GM20000 (cell line): ENCODE results near the gene DIAPH3.

Source experiments
- DNase-seq: peaks from one replicate; pipeline ENCODE4 v3.0.0; 2012; ENCODE audit warnings: low spot score
- TF ChIP-seq, protein P1 (sequence below): IDR thresholded peaks from 2 replicates; pipeline ENCODE4 v1.5.1; 2012; ENCODE audit warnings: mild to moderate bottlenecking, control low read depth; ENCODE audit errors: extremely low read depth, missing control alignments

DIAPH3 gene

DNA sequence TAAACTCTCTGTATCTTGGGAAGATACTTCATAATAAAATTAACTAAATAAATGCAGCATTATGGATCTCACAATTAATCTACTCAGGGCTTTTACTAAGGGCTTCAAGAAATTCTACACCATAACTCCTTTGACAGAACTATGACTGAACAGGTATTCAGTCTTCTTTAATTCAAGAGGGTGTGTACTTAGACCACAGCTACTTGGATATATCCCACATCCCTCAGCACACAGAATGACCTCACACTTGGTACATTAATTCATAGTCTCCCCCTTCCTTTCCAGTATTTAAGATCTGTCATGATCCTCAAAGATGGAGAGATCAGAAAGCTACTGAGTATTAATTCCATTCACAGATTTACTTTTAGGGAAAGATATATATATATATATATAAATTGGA lies 11.6 kb downstream of the DIAPH3 start:
- TF ChIP-seq, protein P1, sequence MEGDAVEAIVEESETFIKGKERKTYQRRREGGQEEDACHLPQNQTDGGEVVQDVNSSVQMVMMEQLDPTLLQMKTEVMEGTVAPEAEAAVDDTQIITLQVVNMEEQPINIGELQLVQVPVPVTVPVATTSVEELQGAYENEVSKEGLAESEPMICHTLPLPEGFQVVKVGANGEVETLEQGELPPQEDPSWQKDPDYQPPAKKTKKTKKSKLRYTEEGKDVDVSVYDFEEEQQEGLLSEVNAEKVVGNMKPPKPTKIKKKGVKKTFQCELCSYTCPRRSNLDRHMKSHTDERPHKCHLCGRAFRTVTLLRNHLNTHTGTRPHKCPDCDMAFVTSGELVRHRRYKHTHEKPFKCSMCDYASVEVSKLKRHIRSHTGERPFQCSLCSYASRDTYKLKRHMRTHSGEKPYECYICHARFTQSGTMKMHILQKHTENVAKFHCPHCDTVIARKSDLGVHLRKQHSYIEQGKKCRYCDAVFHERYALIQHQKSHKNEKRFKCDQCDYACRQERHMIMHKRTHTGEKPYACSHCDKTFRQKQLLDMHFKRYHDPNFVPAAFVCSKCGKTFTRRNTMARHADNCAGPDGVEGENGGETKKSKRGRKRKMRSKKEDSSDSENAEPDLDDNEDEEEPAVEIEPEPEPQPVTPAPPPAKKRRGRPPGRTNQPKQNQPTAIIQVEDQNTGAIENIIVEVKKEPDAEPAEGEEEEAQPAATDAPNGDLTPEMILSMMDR, result no peak
- no peak for DNase-seq

DNA sequence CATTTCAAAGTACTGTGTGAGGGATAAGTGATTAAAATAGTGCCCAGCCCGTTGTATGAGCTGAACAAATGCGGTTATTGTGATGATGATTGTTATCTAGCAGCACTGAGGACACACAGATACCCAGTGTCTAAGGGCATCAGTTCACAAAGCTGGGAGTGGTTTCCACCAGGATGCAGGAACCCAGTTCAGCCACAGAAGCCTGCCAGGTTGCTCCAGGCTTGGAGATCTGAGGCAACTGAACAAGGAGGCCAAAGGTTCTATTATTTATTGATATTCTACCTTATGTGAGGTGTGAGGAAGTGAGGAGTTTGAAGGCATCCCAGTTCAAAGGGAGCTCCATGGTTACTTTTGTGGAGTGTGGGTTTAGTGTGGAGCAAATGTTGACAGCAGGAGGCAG lies 13.2 kb downstream of the DIAPH3 start:
- TF ChIP-seq, protein P1, result no peak
- no peak for DNase-seq

DNA sequence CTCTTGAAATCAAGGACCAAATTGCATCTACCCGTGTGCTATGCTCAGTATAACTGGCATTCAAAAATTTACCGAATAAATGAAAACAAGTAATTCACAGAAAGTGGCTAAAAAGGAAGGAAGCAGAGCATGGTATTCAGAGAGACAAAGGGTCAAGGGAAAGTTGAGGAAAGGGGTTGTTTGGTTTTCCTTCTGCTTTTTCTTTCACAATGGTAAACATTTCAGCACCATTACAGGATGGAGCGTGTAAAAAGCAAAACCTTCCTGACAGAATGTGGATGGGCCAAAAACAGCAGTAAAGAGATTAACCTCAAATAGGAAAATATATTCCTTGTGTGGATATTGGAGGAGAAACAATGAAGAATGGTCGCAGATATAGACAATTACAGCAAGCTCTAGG lies 14.8 kb downstream of the DIAPH3 start:
- TF ChIP-seq, protein P1, result no peak
- DNase-seq, result no peak

DNA sequence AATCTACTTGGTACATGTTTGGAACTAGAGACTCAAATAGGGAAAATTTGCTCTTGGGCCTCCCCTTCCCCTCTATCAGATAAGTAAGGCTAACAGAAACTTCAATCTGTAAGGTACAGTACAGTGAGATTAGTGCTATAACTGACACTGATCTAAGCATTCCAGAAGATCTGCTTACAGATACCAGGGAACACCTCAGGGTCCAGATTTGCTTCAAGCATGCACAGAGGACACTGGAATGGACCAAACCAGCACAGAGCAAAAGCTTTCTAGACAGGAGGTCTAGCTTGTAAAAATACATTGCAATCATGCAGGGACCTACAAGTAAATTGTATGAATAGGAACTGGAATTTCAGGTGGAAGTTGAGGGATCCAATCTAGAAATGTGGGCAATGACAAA lies 16.4 kb downstream of the DIAPH3 start:
- TF ChIP-seq, protein P1, result no peak

DNA sequence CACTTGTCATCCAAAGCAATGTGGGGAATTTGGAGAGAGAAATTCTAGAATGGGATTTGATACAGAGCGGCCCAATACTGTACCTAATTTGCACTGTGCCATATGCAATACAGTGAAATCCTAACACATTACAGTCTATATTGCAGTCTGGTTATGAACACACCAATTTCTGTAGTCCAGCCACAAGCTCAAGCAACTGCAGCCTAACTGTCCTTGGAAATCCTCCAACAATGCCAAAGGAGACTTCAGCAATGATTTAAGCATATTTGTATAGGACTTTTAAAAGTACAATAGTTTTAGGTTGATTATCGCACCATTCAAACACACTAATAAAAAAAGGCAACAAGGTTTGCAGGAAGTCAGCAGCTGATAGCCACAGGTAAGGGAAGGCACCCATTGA lies 17.3 kb downstream of the DIAPH3 start:
- DNase-seq, result no peak

More for the DNA sequence above, 16.4 kb downstream of the DIAPH3 start:
- no peak for DNase-seq

DNA sequence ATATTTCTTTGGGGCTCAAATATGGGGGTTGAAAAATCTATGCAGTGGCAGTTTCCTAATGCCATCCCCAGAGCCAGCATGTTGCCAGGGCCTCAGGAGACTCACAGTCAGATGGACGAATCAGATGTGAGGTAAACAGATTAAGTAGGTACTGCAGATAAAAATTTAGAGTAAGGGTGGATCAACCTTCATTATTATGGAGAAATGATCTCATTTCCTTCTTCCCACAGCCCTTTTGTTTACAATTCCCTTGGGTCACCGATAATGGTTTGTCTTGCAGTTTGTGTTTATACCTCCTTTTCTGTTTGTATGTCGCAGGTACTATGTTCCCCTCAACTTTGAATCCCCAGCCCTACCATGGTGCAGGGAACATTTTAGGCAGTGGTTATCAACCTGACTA lies 20.0 kb downstream of the DIAPH3 start:
- TF ChIP-seq, protein P1, result no peak
- no peak for DNase-seq

More for the DNA sequence above, 17.3 kb downstream of the DIAPH3 start:
- TF ChIP-seq, protein P1, result no peak

DNA sequence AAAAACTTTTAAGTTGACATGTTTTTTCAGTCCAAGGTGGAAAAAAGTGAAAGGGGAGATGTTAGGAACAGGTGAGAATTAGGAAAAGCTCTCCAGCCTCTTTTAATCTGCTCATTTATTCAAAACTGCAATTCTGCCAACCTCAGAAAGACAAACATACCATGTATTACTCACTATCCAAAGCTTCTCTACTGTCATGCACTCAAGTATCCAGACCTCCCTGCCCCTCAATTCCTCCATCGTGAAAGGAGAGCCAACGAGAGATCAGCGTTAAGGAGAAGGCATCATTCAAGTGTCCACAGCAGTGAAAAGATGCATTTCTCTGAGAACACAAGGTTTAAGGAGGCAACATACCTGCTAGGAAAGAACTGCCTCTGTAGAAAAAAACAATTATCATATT lies 24.5 kb downstream of the DIAPH3 start:
- DNase-seq, result no peak
- TF ChIP-seq, protein P1, result no peak
